ENCODE results near the gene APAF1. TPM values are rescaled to one million over a fixed set of nuclear protein-coding genes. Genes with fewer than 3 reads are reported as not detected.

Gene APAF1
- total and polyA plus RNA-seq, 8 donors, result 4.4 to 93.9 (median 18.5) TPM

DNA sequence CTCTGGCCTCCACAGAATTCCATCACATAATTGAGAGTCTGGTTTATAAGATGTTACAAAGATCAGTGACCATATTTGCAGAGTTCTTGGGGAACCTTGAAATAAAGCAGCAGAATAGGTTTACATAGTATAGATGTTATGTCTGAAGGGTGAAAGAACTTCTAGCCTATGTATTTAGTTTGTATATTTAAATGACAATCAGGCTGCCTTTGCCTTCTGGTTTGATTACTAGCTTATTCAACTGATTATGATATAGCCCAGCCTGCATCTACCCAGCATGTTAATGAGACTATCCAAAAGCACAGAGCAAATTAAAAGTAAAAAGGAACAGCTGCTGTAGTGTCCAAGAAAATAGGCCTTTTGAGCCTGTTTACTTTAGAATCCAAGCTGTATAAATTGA, 85.3 kb downstream of the APAF1 start:
- no peak for DNase-seq
- H3K4me3 ChIP-seq, result no peak overlapping the region
- intact Hi-C loops (cut with DNase I; ENCODE audit: low total_unique reads), result no loop called here
- H3K27ac ChIP-seq, result no peak overlapping the region
- peaks cover 13 to 99% (median 88%) of the 10 kb centered on the region in 4 donors for H3K36me3 ChIP-seq
- no peaks in the 10 kb centered on the region for H3K9me3 ChIP-seq
- H3K4me1 ChIP-seq, result no peaks in the 10 kb centered on the region
- H3K27me3 ChIP-seq, result no peaks in the 10 kb centered on the region
- no peak for TF ChIP-seq CTCF (IDR thresholded peaks at IDR 0.05)
- no peak for TF ChIP-seq POLR2A (IDR thresholded peaks at IDR 0.05)
- TF ChIP-seq POLR2AphosphoS5 (IDR thresholded peaks at IDR 0.05), result no peak
- TF ChIP-seq EP300 (IDR thresholded peaks at IDR 0.05), result no peak

GRCh38 chr12:98733667-98734350, 88.7 kb downstream of the APAF1 start:
- TF ChIP-seq CTCF (IDR thresholded peaks at IDR 0.05) (no peak), POLR2AphosphoS5 (IDR thresholded peaks at IDR 0.05) (no peak), POLR2A (IDR thresholded peaks at IDR 0.05) (no peak), EP300 (IDR thresholded peaks at IDR 0.05) (no peak)

GRCh38 chr12:98735821-98736220, 90.7 kb downstream of the APAF1 start:
- intact Hi-C loops (cut with DNase I; ENCODE audit: low total_unique reads), result no loop called here
- WGBS, 5 donors, result 92 to 97% (median 95%) methylated on average over 6 of the region's 6 CpGs
- peaks cover 0 to 11% (median 3%) of the 10 kb centered on the region in 4 donors for H3K4me1 ChIP-seq
- no peak for DNase-seq
- no peaks in the 10 kb centered on the region for H3K9me3 ChIP-seq
- H3K27me3 ChIP-seq, result no peaks in the 10 kb centered on the region
- no peak overlapping the region for H3K27ac ChIP-seq
- TF ChIP-seq CTCF (IDR thresholded peaks at IDR 0.05), result no peak
- TF ChIP-seq EP300 (IDR thresholded peaks at IDR 0.05), result no peak
- no peak for TF ChIP-seq POLR2AphosphoS5 (IDR thresholded peaks at IDR 0.05)
- no peak for TF ChIP-seq POLR2A (IDR thresholded peaks at IDR 0.05)
- peaks cover 0 to 55% (median 44%) of the 10 kb centered on the region in 4 donors for H3K36me3 ChIP-seq
- H3K4me3 ChIP-seq, result no peak overlapping the region

More at GRCh38 chr12:98733667-98734350, 88.7 kb downstream of the APAF1 start:
- no peak overlapping the region for H3K4me3 ChIP-seq
- DNase-seq, result no peak
- intact Hi-C loops (cut with DNase I; ENCODE audit: low total_unique reads), result no loop called here
- H3K27me3 ChIP-seq, result no peaks in the 10 kb centered on the region
- H3K9me3 ChIP-seq, result no peaks in the 10 kb centered on the region
- peaks cover 0 to 11% (median 3%) of the 10 kb centered on the region in 4 donors for H3K4me1 ChIP-seq
- H3K27ac ChIP-seq, result no peak overlapping the region
- peaks cover 3 to 75% (median 62%) of the 10 kb centered on the region in 4 donors for H3K36me3 ChIP-seq

DNA sequence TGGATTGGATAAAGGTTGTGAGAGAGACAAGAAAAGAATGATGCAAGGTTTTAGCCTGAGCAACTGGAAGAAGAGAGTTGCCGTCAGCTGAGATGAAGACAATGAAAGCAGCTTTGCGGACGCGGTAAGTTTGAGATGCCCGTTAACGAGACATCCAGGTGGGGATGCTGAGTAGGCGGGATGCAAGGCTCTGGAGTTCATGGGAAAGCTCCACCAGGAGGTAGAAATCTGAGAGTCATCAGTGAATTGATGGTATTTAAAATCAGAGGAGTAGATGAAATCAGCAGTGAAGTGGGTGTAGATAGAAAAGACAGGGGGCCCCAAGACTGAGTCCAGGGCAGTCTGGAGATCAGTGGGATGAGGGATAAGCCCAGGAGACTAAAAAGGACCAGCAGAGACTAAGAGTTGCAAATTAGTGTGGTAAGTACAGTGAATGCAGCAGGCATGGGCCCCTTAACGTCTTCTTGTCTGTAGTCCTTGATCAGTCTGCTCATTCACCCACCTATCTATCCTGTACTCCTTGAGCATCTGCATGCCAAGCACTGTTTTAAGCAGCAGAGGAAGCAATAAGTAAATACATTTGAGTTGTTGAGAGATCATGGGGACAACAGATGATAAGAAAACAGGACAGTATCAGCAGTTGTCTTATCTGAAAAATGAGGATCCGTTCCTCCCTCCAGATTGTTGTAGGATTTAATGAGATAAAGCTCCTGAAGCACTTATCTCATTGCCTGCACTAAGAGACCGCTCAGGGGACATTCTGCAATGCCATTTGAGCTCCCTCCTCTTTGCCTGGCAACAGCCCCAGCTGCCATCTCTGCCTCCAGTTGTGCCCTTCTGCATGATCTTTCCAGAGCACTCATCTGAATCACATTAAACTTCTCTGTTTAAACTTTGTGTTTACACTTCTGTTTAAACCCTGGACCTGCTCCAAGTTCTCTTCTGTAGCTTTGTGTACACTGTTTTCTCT, 91.5 kb downstream of the APAF1 start:
- 78 to 85% (median 78%) methylated on average over 10 of the region's 10 CpGs for WGBS, 5 donors
- DNase-seq, result peak in 1 of 2 donors; percentile 68
- intact Hi-C loops (cut with DNase I; ENCODE audit: low total_unique reads), result no loop called here
- Histone ChIP-seq H3K27me3 (no peaks in the 10 kb centered on the region), H3K27ac (no peak overlapping the region), H3K4me3 (no peak overlapping the region), H3K9me3 (no peaks in the 10 kb centered on the region), H3K4me1 (peaks cover 0 to 11% (median 3%) of the 10 kb centered on the region in 4 donors), H3K36me3 (peaks cover 0 to 46% (median 36%) of the 10 kb centered on the region in 4 donors)
- TF ChIP-seq CTCF (IDR thresholded peaks at IDR 0.05) (no peak), EP300 (IDR thresholded peaks at IDR 0.05) (no peak), POLR2A (IDR thresholded peaks at IDR 0.05) (no peak), POLR2AphosphoS5 (IDR thresholded peaks at IDR 0.05) (no peak)
